Epidermal melanocyte (primary cell): ENCODE measurements around the gene VPS4B.

Experiments used
- DNase-seq: peaks from one replicate; pipeline ENCODE4 v3.0.0; 2011; ENCODE audit warnings: low spot score; ENCODE audit not compliant: insufficient read length

The VPS4B gene

DNA sequence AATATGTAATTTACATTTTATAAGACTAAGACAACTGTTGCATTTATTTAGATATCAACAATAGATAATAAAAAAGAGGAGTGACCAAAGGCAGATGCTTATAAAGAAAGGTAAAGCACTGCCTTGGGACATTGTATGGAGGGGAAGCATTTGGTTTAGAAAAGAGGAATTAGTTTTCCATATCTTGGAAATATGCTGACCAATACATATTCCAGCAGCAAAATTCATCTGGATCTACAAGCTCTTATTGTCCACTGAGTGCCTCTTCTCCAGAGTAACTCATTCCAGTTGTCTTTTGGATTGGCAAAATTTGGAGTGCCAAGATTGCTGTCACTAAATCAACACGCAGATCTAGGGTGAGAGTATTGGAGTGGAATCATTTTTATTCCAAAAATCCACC is 8.9 kb upstream of the VPS4B start:
- DNase-seq: no peak

DNA sequence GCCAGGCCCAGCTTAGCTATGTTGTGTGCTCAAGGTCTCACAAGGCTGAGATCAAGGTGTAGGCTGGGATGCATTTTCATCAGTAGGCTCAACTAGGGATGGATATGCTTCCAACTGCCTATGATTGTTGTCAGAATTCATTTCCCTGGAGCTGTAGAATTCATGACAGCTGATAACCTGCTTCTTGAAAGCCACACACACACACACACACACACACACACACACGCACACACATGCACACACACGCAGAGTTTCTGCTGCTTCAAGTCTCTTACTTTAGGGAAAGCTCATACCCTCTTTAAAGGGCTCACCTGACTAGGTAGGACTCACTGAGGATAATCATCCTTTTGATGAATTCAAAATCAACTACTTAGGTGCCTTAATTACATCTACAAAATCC is 8.2 kb upstream of the VPS4B start:
- no peak for DNase-seq

- DNase-seq: no peak
Observed at GRCh38 chr18:63427558-63427957, 5.3 kb upstream of the VPS4B start.

DNA sequence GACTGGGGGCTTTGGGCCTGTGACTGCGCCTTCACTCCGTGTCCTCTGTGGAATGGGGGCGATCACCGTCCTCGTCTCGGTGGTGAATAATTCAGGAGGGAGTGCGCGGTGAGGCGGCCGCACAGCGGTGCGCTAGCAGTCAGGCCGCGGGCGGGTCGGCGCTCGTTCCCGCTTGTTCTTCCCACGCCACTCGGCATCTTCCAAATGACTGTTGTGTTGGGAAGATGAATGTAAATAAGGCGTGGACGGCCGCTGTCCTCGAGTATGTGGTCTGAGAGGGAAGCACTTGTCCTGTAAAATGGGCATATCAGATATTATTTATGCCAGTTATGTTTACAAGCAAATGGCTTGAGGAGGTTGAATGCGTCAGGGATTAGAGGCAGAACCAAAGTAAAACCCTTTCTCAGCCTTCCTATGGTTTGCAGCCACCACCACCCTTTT is 608 bp upstream of the VPS4B start:
- no peak for DNase-seq

DNA sequence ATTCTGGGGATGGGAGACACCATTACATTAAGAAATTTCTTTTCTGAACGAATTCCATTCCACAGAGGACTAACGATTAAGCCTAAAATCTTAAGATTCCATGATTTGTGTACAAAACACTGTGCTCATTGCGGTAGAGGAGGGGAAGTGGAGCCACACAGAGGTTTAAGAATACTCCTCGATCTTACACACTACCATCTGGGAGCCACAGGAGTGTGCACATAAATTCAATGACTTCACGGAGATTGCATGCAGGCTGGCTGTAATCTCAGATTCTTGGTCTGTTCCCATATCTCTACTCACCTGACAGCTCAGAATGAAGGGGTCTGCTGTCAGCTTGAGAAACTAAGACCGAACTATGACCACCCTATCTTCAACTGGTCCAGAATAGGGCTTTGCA is 762 bp downstream of the VPS4B start:
- no peak for DNase-seq

GRCh38 chr18:63412953-63413352 is 9.3 kb downstream of the VPS4B start:
- no peak for DNase-seq

GRCh38 chr18:63410792-63411191 is 11.5 kb downstream of the VPS4B start:
- no peak for DNase-seq

DNA sequence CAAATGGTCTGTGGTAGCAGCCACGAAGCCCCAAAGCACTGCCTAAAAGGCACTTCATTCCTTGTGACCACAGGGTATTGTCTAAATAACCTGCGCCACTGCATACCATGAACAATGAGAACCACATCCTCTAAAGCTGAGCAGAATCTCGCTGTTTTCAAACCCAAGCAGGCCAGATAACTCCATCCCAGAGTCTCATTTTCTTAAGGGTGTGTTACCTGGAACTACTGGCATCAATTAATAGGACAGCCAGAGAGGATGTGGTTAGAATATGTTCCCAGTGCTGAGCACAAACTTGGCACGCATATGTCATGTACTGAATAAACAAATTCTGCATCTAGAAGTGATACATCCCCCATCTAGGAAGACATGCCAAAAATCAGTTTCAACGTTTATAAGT is 13.0 kb downstream of the VPS4B start:
- no peak for DNase-seq

DNA sequence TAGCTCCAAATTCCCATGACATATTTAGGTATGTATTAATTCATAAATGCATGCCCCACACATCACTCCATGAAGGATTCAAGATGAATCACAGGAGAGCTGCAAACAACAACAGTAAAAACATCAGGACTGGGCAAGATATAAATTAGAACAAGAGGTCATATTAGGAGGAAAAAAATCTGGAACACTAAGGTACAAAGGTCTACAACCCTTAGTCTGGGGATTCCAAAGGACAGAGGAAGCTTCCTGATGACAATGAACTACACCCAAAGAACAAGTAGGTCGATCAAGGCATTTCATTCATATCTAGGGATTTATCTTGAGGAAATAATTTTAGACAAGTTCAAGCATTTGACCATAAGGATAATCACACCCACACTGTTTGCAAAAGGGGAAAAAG is 14.5 kb downstream of the VPS4B start:
- DNase-seq: no peak

DNA sequence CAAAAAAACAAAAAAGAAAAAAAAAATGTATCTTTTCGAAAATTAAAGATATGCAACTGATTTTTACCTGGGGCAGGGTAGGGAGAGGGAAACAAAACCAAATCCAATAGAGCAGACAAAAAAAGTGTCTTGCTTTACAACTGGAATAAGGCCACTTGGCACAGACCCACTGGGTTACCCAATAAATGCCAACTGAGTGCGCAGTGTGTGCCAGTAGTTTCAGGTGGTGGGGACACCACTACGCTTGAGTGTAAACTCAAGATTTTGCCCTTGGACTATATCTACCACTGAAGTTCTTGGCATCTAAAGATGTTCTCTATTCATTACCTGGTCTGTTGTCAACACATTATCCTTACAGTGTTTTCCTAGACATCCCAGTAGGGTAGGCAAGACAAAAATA is 16.3 kb downstream of the VPS4B start:
- DNase-seq: no peak

DNA sequence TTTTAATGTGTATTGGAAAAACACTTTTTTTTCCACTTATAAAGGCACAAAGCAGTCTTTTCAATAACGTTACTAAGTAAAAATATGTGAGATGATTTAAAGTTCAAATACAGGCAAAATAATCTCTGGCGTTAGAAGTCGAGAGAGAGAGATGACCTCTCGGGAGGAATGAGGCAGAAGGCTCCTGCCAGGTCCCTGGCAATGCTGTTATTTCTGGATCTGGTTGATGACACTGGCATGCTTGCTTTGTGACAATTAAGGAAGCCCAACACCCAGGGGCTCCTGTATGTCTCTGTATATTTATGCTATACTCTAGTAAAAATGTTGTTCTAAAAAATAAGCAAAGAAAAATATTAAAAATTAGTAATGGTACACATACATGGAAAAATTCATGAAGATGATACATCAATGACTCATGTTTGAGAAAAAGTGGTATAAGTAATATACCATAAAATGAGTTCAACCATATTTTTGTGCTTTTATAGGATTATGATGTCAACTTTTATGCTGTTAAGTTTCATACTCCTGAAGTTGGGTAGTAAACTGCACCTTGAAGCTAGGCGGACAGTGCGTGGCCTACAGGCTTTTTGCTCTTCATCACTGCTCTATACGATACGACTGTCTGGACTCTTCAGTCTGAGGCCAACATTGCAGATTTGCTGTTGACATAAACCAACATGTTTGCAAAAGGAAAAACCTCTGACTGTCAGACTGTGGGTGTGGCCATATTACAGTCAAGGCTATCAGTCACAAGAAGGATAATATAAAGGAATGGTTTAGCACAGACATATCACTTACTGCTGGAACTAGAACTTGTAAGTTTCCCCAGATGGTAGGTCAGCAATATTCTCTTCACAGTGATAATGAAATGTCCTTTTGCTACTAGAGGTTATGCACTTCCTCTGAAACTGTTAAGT is 19.8 kb downstream of the VPS4B start:
- DNase-seq: no peak

GRCh38 chr18:63399300-63399699 is 23.0 kb downstream of the VPS4B start:
- DNase-seq: no peak

GRCh38 chr18:63397349-63397748 is 24.9 kb downstream of the VPS4B start:
- no peak for DNase-seq

- DNase-seq: no peak
Observed at GRCh38 chr18:63395503-63395902, 26.8 kb downstream of the VPS4B start.

DNA sequence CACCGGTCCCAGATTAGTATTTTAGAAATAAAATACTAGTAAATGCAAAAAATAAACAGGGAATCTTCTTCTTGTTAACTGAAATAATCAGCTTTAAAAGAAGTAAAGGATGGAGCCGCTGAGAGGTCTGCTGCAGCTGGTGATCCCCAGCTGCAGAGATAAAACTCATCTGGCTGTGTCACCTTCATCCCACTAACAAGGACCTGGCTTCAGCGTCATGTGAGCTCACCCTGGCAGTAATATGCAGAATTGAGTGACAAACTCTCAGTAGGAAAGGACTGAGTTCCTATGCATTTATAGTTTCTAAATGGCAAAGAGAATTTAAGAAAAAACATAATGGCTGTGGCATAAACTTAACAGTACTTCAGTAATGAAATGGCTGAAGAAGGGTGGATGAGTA is 27.3 kb downstream of the VPS4B start:
- DNase-seq: no peak

DNA sequence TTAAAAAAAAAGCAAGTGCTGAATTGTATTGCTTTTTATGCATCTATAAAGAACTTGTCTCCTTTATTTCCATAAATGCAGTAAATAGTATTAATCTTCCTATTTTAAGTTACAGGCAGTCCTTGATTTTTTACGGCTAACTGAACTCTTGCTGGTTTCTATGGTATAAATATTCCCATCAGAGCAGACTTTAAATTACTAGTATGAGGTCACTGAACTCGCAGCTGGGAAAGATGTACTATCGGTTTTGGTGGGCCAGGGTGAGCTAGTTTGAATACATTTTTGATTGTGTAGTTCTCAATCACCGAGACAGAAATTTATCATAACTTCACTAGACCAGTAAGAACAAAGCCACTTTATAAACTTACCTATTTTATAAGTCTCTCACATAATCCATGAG is 34.4 kb downstream of the VPS4B start:
- DNase-seq: no peak

GRCh38 chr18:63382843-63383242 is 39.4 kb downstream of the VPS4B start:
- no peak for DNase-seq

DNA sequence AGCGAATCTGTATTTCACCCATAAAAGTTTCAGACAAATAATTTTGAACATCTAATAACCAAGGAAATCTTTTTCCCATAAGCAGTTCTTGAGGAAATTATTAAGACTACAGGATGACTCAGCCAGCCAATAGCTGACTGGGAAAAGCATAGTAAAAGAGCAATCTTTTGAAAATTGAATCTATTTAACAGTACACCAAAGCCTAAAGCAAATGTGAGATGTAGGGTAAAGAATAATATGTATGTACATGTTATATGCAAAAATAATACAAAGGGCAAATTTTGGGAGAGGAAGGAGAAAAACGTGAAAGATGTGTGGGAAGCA is 42.7 kb downstream of the VPS4B start:
- DNase-seq: no peak

DNA sequence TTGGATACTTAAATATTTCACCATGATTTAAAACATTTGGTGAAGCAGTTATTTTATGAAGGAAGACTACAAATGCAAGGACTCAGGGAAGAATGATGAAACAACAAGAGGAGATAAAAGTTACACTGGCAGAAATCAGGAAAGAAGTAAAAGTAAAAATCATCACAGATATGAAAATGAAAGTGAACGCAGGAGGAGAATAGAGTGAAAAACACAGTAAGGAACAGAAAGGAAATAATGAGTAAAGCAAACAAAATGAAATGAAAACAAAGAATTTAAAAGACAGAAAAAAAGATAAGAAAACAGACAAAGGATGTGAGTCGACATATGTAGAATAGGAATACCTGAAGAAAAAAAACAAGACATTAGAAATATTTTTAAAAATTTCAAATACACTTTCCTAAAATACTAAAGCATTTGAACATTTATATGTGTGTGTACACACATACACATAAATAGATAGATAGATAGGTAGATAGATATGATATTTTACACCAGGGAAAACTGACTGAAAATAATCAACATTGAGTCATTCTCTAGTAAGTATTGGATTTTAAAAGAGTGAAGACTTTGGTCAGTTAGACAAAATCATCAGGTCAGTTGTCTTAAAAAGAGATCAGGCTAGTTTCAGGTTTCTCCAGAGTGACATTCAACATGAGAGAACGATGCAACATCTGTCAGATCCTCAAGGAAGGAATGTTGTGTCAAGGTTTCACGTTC is 43.2 kb downstream of the VPS4B start:
- DNase-seq: no peak

GRCh38 chr18:63377275-63377980 is 44.8 kb downstream of the VPS4B start:
- no peak for DNase-seq

DNA sequence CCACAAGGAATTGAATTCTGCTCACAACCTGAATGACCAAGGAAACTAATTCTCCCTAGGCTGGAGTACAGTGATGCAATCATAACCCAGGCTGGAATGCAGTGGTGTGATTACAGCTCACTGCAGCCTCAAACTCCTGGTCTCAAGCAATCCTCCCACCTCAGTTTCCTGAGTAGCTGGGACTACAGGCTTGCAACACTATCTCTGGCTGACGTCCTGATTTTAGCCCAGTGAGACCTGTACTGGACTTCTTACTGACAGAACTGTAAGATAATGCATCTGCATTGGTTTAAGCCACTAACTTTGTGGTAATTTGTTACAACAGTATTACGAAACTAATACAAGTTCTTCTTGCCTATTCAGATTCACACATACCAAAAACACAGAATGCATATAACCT is 45.7 kb downstream of the VPS4B start:
- no peak for DNase-seq

- no peak for DNase-seq
Observed at GRCh38 chr18:63374540-63374939, 47.7 kb downstream of the VPS4B start.
